Ovary (tissue), 9 donors: ENCODE data around the gene ACP4. TPM values are rescaled to one million over a fixed set of nuclear protein-coding genes. Genes with fewer than 3 reads are reported as not detected.

Source experiments
- DNase-seq, 5 donors: peaks; one replicate each; pipeline ENCODE4 v3.0.0-alpha.2; 2019 to 2020
- H3K27ac ChIP-seq, 2 donors: fragments of 200-600 bp; one replicate each; pipeline versions ENCODE4 v1.5.1 to v1.8.0; 2019 to 2022
- H3K27me3 ChIP-seq: fragments of 200-600 bp; one replicate; pipeline ENCODE4 v1.8.0; 2022
- H3K36me3 ChIP-seq: fragments of 200-600 bp; sonication (generic); one replicate; pipeline ENCODE4 v1.5.1; 2019
- H3K4me1 ChIP-seq: one replicate; pipeline ENCODE4 v1.8.1; 2013; ENCODE audit warnings: mild to moderate bottlenecking, moderate library complexity; ENCODE audit not compliant: insufficient read depth
- H3K4me3 ChIP-seq: fragments of 200-600 bp; sonication (generic); one replicate; pipeline ENCODE4 v1.5.1; 2017
- H3K9me3 ChIP-seq, 2 donors: fragments of 200-600 bp in 1 of 2; sonication (generic) in 1 of 2; one replicate each; pipeline versions ENCODE4 v1.5.1 to v1.8.1; 2013 to 2019; ENCODE audit warnings: mild to moderate bottlenecking in 1 of 2, moderate library complexity in 1 of 2
- CTCF ChIP-seq, 3 donors: fragments of 450-650 bp in 2 of 3; fragments of 200-600 bp in 1 of 3; IDR thresholded peaks; one replicate each; pipeline versions ENCODE4 v1.5.1 to v1.8.0; 2016 to 2022; ENCODE audit warnings: antibody characterized with exemption in 3 of 3, mild to moderate bottlenecking in 1 of 3
- EP300 ChIP-seq: sonication (generic); formaldehyde crosslinking; IDR thresholded peaks from one replicate; pipeline ENCODE4 v1.6.1; 2017; ENCODE audit warnings: antibody characterized with exemption
- POLR2A ChIP-seq: fragments of 450-650 bp; IDR thresholded peaks from one replicate; pipeline ENCODE4 v1.6.1; 2017; ENCODE audit warnings: antibody characterized with exemption, mild to moderate bottlenecking, moderate library complexity
- WGBS, 3 donors: extraction: QIAGEN DNeasy Blood & Tissue Kit in 1 of 3; methylation state at CpG; one replicate each; pipeline versions ENCODE4 v1.1.5 to v1.1.7; 2013 to 2017; 5-methylcytosine and 5-hydroxymethylcytosine counted together
- intact Hi-C, 4 donors: fragments of 100-400 bp; cut with DNase I; formaldehyde crosslinking; loops; one replicate each; pipeline versions ENCODE4 v1.11.0 to v1.15.1; 2022 to 2023
- polyA plus RNA-seq, 2 donors: library from polyadenylated mRNA; stranded (reverse); fragments of 200-250 nt in 1 of 2; fragments of 350-450 nt in 1 of 2; fragmentation: Illumina TruSeq in 1 of 2; extraction: RNeasy Lipid Tissue Mini Kit (QIAGEN cat#74804) in 1 of 2; gene quantifications; one replicate each; pipeline ENCODE4 v1.2.3, GENCODE V29; 2013 to 2014
- total RNA-seq, 7 donors: library from RNA; depleted of rRNA in 2 of 7; stranded (reverse); fragments of >200 nt in 2 of 7; fragmentation: NEBNext Ultra II Directional in 3 of 7; extraction: Animal tissue kit (Norgen Biotek cat#: 25700) in 3 of 7; gene quantifications; one replicate each; pipeline versions ENCODE4 v1.1.0 to v1.2.4, GENCODE V29; 2016 to 2023
- donor health status: DM: no; HTN: no; CAD: no; lungs with moderate emphysema.
- donor health status: DM: no; HTN: no; CAD: no.
- donor health status: Bipolar disorder and iron deficiency.
- donor health status: DM: yes; HTN: yes; CAD: no.
- donor health status: DM: no; HTN: no; CAD: no.
- donor health status: DM: yes; HTN: yes; CAD: no.

Gene ACP4
- total and polyA plus RNA-seq, 9 donors: not detected

DNA sequence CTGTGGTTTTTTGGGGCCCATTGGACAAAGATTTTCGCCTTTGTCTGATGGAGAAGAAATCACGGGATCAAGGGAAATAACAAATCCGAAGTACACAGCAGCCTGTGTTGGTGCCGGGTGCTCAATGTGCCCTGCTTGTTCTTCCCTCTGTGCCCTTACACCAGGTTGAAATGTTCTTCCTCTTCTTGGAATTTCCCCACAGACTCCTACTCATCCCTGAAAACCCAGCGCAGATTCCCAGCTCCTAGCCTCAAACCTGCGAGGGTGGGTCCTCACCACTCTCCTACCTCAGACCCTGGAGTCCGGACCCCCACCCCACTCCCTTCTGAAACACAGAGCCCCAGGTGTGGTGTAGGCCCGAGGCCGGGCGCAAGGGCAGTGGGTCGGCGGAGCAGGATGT, 4.9 kb upstream of the ACP4 start:
- H3K27me3 ChIP-seq: no peaks in the 10 kb centered on the region
- no peak overlapping the region for H3K4me3 ChIP-seq
- no peaks in the 10 kb centered on the region for H3K36me3 ChIP-seq
- no peak for DNase-seq
- TF ChIP-seq EP300 (no peak), POLR2A (no peak), CTCF (IDR thresholded peaks at IDR 0.05) (no peak)
- 85 to 88% (median 87%) methylated on average over 12 of the region's 12 CpGs for WGBS, 3 donors
- intact Hi-C loops: loop anchor here in 1 of 4 donors (10.0 kb wide), 1 partner anchor 241 kb away; no protein-coding TSS in a partner anchor
- H3K4me1 ChIP-seq: no peaks in the 10 kb centered on the region
- no peak overlapping the region for H3K27ac ChIP-seq
- no peaks in the 10 kb centered on the region for H3K9me3 ChIP-seq

DNA sequence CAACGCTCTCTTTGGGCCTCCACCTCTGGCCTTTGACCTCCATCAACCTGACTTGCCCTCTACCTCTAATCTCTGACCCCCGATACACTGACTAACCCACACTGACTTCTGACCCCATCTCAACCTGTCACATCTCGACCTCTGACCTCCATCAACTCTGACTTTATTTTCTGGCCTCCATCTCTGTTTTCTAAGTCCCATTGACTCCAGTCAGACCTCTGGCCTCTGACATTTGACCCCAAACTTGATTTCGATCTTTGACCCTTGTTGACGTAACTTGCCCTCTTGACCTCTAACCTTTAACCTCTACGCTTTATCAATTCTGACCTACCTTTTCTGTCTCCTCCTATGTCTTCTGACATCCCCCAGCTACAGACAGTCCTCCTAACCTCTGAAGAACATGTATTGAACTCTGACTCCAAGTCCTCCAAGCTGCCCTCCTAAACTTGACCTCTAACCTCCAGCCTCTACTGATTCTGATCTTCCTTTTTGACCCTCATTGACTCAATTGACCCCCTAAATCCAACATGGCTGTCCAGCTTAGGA, 780 bp downstream of the ACP4 start:
- Histone ChIP-seq H3K9me3 (no peaks in the 10 kb centered on the region), H3K27me3 (no peaks in the 10 kb centered on the region), H3K4me1 (no peaks in the 10 kb centered on the region), H3K4me3 (no peak overlapping the region), H3K27ac (no peak overlapping the region), H3K36me3 (no peaks in the 10 kb centered on the region)
- 68 to 76% (median 70%) methylated on average over 6 of the region's 6 CpGs for WGBS, 3 donors
- no peak for DNase-seq
- TF ChIP-seq CTCF (IDR thresholded peaks at IDR 0.05): no peak
- no peak for TF ChIP-seq EP300
- no peak for TF ChIP-seq POLR2A
- intact Hi-C loops: loop anchor here in 1 of 4 donors (10.0 kb wide), 1 partner anchor 276 kb away; the partner anchor contains the start of genes ASPDH and JOSD2

DNA sequence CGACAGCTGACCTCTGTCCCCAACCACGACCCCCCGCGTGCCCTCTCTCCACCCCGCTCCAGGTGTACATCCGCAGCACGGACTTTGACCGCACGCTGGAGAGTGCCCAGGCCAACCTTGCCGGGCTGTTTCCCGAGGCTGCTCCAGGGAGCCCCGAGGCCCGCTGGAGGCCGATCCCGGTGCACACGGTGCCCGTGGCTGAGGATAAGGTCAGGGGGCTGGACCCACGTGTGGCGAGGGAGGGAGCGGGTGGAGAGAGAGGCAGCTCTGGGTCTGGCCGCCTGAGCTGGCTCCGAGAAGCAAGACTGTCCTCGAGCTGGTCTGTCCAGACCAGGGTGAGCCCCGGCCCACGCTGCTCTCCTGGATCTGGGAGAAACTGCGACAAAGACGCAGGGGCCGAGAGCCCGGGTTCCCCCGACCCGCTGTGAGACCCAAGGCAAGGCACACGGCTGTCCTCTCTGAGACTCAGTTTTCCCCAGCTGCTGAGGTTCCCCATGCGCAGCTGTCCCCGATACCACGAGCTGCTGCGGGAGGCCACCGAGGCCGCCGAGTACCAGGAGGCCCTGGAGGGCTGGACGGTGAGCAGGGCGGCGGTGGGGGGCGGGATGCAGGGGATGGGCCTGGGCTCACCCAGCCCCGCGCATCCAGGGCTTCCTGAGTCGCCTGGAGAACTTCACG, 1.5 kb downstream of the ACP4 start:
- TF ChIP-seq EP300 (no peak), CTCF (IDR thresholded peaks at IDR 0.05) (no peak), POLR2A (no peak)
- Histone ChIP-seq H3K4me1 (no peaks in the 10 kb centered on the region), H3K9me3 (no peaks in the 10 kb centered on the region), H3K36me3 (no peaks in the 10 kb centered on the region), H3K4me3 (no peak overlapping the region), H3K27ac (no peak overlapping the region), H3K27me3 (no peaks in the 10 kb centered on the region)
- 67 to 75% (median 68%) methylated on average over 43 to 47 of the region's 47 CpGs for WGBS, 3 donors
- no peak for DNase-seq
- intact Hi-C loops: loop anchor here in 1 of 4 donors (10.0 kb wide), 1 partner anchor 277 kb away; the partner anchor contains the start of genes ASPDH and JOSD2

GRCh38 chr19:50792272-50793250, 2.3 kb downstream of the ACP4 start:
- Histone ChIP-seq H3K27ac (no peak overlapping the region), H3K36me3 (no peaks in the 10 kb centered on the region), H3K27me3 (no peaks in the 10 kb centered on the region), H3K9me3 (no peaks in the 10 kb centered on the region), H3K4me1 (no peaks in the 10 kb centered on the region), H3K4me3 (no peak overlapping the region)
- 83 to 91% (median 84%) methylated on average over 13 of the region's 13 CpGs for WGBS, 3 donors
- TF ChIP-seq CTCF (IDR thresholded peaks at IDR 0.05): no peak
- no peak for TF ChIP-seq POLR2A
- no peak for TF ChIP-seq EP300
- intact Hi-C loops: loop anchor here in 1 of 4 donors (10.0 kb wide), 1 partner anchor 278 kb away; the partner anchor contains the start of genes ASPDH and JOSD2
- DNase-seq: no peak
